HG02610 (cell line): Measurements from ENCODE around the gene MYO18A.
A peak's percentile ranks its signal among the peaks of the same experiment; 100 is the strongest.
"Not testable (repeated sequence)": the region's sequence is repeated elsewhere in the genome, so short reads cannot be mapped to it uniquely, and the experiment has no call there.

Source experiments
- ATAC-seq: cut with Tn5 transposase; IDR thresholded peaks from one replicate; pipeline ENCODE4 v1.9.1; 2021; ENCODE audit warnings: mild to moderate bottlenecking, moderate library complexity; ENCODE audit not compliant: unreplicated experiment

Gene MYO18A

GRCh38 chr17:29148790-29149430 lies 31.3 kb downstream of the MYO18A start:
- ATAC-seq = peak; percentile 76

GRCh38 chr17:29148257-29148789 lies 31.9 kb downstream of the MYO18A start:
- no peak for ATAC-seq

GRCh38 chr17:29147682-29148081 lies 32.5 kb downstream of the MYO18A start:
- no peak for ATAC-seq

- ATAC-seq = not testable (repeated sequence)
Observed at GRCh38 chr17:29147228-29147627, 33.0 kb downstream of the MYO18A start.

- ATAC-seq = no peak
Observed at GRCh38 chr17:29146369-29146972, 33.7 kb downstream of the MYO18A start.

- peak; percentile 41 for ATAC-seq
Observed at GRCh38 chr17:29145289-29146073, 34.7 kb downstream of the MYO18A start.

GRCh38 chr17:29143894-29144293 lies 36.3 kb downstream of the MYO18A start:
- no peak for ATAC-seq

GRCh38 chr17:29141514-29141876 lies 38.7 kb downstream of the MYO18A start:
- ATAC-seq = no peak

GRCh38 chr17:29140631-29141513 lies 39.3 kb downstream of the MYO18A start:
- ATAC-seq = no peak

- peak; percentile 37 for ATAC-seq
Observed at GRCh38 chr17:29140051-29140621, 40.1 kb downstream of the MYO18A start.

GRCh38 chr17:29138971-29139691 lies 41.1 kb downstream of the MYO18A start:
- peak; percentile 17 for ATAC-seq

GRCh38 chr17:29138184-29138955 lies 41.8 kb downstream of the MYO18A start:
- peak; percentile 52 for ATAC-seq

GRCh38 chr17:29136998-29137730 lies 43.0 kb downstream of the MYO18A start:
- no peak for ATAC-seq

- no peak for ATAC-seq
Observed at GRCh38 chr17:29135464-29135863, 44.7 kb downstream of the MYO18A start.

- ATAC-seq = no peak
Observed at GRCh38 chr17:29133121-29133713, 47.0 kb downstream of the MYO18A start.

GRCh38 chr17:29131814-29132682 lies 48.1 kb downstream of the MYO18A start:
- ATAC-seq = no peak

- no peak for ATAC-seq
Observed at GRCh38 chr17:29129731-29130130, 50.5 kb downstream of the MYO18A start.
